Stimulated activated CD4-positive, alpha-beta T cell treated with anti-CD3 and anti-CD28 coated beads, Interleukin-4, amount 100 ng/mL, for 4 hours (primary cell): Measurements from ENCODE around the gene ALG14.
"Not testable (repeated sequence)": the region's sequence is repeated elsewhere in the genome, so short reads cannot be mapped to it uniquely, and the experiment has no call there.

Experiments used
- DNase-seq, 2 experiments: peaks; one replicate each; pipeline ENCODE4 v3.0.0-alpha.2; 2020

ALG14 gene

DNA sequence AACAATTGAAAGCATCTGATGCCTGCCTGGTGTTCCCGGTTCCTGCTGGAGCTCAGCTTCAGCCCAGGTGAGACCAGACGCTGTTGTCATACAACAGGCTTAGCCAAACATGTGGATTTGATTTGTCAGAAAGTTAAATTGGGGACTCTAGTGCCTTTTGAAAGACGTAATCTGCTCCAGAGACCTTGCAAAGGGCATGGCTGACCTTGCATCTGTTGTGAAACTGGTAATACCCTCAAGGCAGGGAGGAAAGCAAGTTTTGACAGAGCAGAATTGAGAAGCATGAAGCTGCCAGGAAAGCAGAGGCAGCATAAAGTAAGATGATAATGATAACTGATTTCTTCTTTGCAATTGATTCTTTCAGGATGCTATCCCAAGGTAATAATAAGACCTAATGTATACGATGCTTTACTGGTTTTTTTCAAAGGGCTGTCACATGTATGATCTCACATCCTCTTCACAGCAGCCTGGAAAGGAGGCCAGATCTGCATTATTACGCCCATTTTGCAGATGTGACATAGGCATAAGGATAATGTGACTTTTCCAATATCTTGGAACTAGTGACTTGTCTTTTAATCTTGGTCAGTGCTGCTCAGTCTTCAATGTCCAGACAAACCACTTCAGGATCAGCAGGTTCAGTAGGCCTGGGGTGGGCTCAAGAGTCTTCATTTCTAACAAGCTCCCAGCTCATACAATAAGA is 121.1 kb downstream of the ALG14 start:
- DNase-seq = no peak

- DNase-seq = no peak
Measured at GRCh38 chr1:94951046-94951445, 121.7 kb downstream of the ALG14 start.

DNA sequence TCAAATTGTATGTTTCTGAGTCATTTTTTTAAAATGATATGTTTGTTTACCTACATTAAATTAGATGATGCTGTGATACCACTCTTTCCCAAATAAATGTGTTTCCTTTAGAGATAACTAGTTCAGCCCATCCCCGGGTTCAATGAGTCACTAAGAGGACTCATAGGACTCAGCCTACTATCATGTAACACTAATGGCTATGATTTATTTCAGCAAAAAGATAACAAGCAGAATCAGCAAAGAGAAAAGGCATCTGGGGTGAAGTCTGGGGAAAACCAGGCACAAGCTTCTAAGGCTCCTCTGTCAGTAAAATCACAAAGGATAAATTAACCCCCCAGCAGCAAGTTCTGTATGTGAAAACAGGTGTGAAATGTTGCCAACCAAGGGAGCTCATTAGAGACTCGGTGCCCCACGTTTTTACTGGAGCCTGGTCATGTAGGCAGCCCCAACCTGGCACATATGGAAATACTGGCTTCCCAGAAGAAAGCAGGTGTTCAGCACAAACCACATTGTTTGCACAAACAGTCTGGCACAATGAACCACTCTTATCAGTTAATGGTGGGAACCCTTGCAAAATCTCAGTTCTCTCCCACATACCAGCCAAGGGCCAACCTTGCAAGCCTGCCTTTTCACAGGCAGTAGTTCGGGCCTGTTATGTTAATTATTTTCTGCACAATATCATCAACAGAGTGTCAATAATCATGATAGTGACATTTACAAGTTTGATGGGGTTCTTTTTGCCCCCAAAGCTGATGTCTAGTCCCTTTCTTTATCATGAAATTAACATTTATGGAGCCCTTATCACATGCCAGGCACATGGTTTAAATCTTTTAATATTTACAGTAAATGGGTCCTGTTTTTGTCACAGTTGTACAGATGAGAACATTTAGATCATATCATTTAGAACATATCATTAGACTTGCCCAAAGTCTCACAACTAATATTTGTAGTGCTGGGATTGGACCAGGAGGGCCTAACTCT is 122.8 kb downstream of the ALG14 start:
- DNase-seq = no peak

DNA sequence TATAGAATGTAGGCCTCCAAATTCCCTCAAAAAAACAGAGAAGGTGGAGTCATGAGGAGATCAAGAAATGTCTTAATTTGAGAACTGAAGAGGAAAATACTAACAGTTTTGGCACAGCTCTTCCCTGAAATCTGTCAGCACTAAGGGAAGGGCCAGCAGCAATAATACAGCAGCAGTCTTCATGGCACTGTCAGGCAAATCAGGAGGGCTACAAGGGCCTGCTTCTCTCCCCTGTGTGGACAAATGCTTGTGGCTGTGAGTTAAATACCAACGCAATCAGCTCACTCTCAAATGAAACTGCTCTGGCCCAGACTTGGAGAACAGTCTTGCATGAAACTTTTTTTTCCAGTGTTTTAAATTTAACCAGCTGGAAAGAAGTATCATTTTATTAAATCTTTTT is 125.3 kb downstream of the ALG14 start:
- DNase-seq = no peak

DNA sequence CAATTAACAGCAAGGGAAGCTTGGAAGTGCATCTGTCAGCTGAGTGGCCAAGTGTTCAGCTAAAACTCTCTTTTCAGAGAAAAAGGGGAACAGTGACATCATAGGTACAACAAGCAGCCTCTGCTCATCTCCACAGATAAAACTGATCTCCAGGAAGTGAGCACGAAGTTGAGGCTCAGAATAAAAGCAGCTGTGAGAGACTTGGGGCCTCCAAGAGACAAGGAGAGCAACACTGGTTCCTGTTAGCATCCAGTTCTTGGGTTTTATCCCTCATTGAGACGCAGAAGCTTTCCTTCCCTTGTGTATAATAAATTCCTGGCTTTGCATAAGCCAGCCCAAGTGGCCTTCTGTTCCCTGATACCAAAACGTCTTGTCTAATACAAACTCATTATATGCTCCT is 125.9 kb downstream of the ALG14 start:
- DNase-seq = no peak

DNA sequence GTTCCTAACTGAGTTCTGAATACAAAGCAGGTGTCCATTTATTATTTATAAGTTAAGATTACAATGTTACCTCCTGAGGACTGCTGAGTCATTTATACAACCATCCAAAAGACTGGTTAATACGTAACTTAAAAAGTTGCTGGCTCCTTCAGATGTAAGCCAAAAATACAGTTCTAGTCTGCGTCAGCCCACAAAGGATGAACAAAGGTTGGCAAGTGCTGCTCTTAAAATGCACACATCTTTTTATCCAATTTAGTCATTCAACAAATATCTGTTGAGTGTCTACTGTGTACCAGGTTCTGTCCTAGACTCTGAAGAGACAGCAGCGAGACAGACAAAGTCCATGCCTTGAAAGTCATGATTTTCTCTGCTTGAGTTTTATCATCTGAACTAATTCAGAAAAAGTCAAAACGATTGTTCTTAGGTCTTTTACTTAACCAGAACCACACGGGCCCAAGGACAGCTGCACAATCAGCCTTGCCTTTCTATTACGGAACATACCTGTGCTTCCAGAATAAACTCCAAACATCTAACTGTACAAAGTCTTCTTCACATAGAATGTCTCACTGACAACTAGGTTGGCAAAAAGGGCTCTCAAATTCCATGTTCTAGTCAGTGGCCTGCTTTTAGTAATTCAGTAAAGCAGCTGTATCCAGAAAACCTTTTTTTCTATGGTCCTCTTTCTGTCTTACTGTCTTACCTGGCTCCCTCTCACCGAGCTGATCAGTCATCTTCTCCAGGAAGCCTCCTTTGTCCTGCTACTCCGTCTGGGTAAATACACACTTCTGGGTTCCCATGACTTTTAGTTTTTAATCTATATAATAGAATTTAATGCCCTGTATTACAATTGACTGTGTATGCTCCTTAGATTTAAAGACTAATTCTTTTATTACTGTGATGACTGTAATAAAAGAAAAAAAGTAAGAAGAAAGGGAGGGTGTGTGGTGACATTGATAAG is 130.3 kb downstream of the ALG14 start:
- DNase-seq = no peak

- DNase-seq = not testable (repeated sequence)
Measured at GRCh38 chr1:94941480-94941879, 131.3 kb downstream of the ALG14 start.

GRCh38 chr1:94940738-94941137 is 132.0 kb downstream of the ALG14 start:
- DNase-seq = no peak

DNA sequence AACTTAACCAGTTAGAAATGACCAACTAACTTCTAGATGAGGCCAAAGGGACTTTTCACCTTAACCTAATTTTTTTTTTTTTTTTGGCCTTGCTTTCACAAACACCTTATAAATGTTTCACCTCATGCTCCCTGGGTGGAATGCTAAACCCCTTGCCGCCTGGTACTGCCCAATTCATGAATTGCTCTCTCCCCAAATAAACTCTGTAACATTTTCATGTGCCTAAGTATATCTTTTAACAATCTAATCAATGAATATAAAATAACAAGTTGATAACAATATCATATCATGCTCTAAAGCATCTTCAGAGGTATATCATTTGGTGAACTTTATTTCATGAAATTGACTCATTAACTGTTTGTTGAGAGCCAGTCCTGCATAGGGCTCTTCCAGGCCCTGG is 134.9 kb downstream of the ALG14 start:
- no peak for DNase-seq

- no peak for DNase-seq
Measured at GRCh38 chr1:94936861-94937620, 135.7 kb downstream of the ALG14 start.

DNA sequence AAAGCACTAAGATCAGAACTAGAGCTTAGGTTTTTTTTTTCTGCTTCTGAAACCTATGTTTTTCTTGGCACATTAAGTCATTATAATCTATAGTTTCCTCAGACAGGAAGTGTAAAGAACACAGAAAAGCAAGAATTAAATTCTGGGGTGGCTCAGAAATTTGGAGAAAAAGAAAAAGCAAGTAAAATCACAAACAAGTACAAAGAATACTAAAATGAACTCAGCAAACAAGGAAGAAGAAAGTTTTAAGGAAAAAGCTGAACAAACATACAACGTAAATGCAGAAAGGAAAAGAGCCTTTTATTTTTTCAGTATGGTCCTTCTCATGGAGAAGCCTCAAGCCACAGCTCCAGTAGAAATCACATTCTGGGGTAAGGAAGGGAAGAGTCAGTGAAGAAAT is 137.3 kb downstream of the ALG14 start:
- DNase-seq = no peak

DNA sequence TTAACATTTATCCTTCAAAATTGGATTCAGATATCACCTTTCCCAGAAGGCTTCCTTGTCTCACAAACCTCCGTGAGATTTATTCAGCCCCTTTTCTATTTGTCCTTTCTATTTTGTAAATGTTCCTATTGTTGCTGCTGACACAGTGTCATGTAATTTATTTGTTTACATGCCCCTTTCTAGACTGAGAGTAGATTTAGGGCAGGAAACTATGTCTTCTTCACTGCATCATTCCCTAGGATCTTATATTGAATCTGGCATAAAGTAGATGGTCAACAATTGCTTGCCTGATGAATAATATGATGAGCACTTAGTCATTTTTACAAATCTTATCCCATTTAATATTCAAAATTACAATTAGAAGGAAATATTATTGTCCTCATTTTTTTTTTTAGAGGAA is 137.7 kb downstream of the ALG14 start:
- no peak for DNase-seq

DNA sequence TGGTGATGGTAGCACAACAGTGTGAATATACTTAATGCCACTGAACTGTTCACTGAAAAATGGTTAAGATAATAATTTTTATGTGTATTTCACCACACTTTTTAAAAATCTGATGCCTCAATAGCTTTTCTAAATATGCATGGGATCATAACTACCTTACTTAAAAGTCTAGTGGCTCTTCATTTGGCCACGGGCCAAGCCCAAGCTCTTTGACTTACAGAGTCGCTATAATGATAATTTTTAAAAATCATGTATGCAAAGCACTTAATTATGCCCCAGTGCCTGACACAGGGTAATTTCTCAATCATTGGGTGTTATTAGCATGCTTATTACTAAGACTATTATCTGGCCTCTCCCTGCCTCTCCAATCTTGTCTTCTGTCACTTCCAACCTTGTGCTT is 138.2 kb downstream of the ALG14 start:
- DNase-seq = no peak

DNA sequence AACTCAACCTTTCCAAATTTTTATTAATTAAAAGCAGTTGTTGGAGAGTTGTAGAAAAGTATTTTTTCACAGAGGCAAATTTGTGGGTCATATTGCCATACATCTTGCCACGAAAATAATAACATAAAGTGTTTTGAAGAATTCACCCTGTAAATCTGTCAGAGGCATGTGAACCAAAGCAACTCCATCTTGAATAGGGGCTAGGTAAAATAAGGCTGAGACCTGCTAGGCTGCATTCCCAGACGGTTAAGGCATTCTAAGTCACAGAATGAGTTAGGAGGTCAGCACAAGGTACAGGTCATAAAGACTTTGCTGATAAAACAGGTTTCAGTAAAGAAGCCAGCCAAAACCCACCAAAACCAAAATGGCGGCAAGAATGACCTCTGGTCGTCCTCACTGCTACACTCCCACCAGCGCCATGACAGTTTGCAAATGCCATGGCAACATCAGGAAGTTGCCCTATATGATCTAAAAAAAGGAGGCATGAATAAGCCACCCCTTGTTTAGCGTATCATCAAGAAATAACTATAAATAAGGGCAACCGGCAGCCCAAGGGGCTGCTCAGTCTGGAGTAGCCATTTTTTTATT is 141.4 kb downstream of the ALG14 start:
- DNase-seq = no peak

GRCh38 chr1:94929351-94930217 is 143.2 kb downstream of the ALG14 start:
- DNase-seq = no peak

DNA sequence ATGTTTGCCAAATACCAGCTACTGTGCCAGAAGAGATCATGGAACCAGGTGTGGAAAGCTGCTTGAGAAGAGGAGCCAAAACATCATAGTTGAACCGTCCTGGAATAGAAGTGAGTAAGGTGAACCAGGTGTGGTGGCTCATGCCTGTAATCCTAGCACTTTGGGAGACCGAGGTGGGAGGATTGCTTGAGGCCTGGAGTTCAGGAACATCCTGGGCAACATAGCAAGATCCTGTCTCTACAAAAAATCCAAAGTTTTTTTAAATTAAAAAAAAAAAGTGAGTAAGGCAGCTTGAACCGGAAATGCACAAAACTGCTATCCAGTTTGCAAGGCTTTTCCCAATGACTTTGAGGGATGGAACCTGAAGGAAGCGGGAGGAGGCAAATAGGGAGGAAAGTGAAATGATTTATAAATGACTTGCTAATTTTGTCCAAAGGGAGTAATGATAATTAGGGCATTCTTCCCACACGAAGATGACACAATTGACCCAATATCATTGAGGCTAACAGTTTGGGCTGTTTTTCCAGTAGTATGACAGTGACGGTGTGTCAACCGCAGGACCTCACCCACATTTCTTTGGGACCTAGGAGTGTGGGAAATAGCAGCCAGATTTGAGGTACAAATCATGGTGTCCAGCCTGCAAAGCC is 144.3 kb downstream of the ALG14 start:
- DNase-seq = no peak

GRCh38 chr1:94927405-94928175 is 145.2 kb downstream of the ALG14 start:
- no peak for DNase-seq

DNA sequence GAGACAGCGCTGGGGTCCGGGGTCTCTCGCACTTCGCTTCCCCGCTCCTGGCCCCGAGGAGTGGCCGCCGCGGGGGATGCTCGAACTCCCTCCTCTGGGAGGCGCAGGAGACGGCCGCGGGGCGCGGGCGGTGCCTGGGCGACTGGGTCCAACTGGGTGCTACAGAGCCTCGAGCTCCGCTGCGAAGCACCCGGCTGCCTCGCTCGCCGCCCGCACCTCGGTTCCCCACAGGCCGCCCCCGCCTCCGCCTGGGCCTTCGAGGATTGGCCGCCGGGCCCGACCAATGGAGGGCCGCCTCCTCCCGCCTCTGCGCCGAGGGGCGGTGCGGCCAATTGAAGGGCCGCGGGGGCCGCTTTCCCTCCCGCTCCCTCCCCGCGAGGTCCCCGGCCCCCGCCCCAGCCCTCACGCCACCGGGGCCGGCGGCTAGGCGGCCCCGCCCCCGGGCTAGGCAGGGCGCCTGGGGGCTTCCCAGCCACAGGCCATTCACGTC is 145.8 kb downstream of the ALG14 start, which contains the start of gene CNN3:
TSS of gene CNN3 (minus strand) at position 196 of the 490 bp plus-strand sequence. CDS start 216 bp downstream, outside the sequence.
- DNase-seq = peak; percentile 68 to 79
